Ascending aorta (tissue), 2 donors: Measurements from ENCODE around the gene KIFBP. TPM values are rescaled to one million over a fixed set of nuclear protein-coding genes. Genes with fewer than 3 reads are reported as not detected.

Source experiments
- DNase-seq, 2 donors: peaks; one replicate each; pipeline ENCODE4 v3.0.0-alpha.2; 2019; ENCODE audit warnings: low spot score in 2 of 2
- H3K27ac ChIP-seq, 2 donors: fragments of 200-600 bp; sonication (generic); one replicate each; pipeline ENCODE4 v1.5.1; 2016 to 2017; ENCODE audit warnings: mild to moderate bottlenecking in 1 of 2
- H3K27me3 ChIP-seq: fragments of 200-600 bp; sonication (generic); one replicate; pipeline ENCODE4 v1.5.1; 2017
- H3K36me3 ChIP-seq, 2 donors: fragments of 200-600 bp; sonication (generic); one replicate each; pipeline ENCODE4 v1.5.1; 2016
- H3K4me1 ChIP-seq, 2 donors: fragments of 200-600 bp; sonication (generic); one replicate each; pipeline ENCODE4 v1.5.1; 2016 to 2017; ENCODE audit warnings: mild to moderate bottlenecking in 1 of 2
- H3K4me3 ChIP-seq, 2 donors: fragments of 200-600 bp; sonication (generic); one replicate each; pipeline ENCODE4 v1.5.1; 2016 to 2017; ENCODE audit warnings: mild to moderate bottlenecking in 1 of 2
- H3K9me3 ChIP-seq, 2 donors: fragments of 200-600 bp; sonication (generic); one replicate each; pipeline ENCODE4 v1.5.1; 2016
- CTCF ChIP-seq, 3 experiments: fragments of 200-600 bp in 2 of 3; fragments of 450-650 bp in 1 of 3; sonication (generic) in 2 of 3; IDR thresholded peaks; one replicate each; pipeline ENCODE4 v1.5.1; 2016 to 2019; ENCODE audit warnings: antibody characterized with exemption in 3 of 3, mild to moderate bottlenecking in 1 of 3, moderate library complexity in 1 of 3
- intact Hi-C: fragments of 100-400 bp; cut with DNase I; formaldehyde crosslinking; loops from one replicate; pipeline ENCODE4 v1.15.1; 2023
- total RNA-seq: library from RNA; depleted of rRNA; stranded (reverse); fragments of >200 nt; gene quantifications from one replicate; pipeline ENCODE4 v1.1.0, GENCODE V29; 2016

Gene KIFBP
- total RNA-seq, 1 donor from 2014 or later = 25.3 TPM

DNA sequence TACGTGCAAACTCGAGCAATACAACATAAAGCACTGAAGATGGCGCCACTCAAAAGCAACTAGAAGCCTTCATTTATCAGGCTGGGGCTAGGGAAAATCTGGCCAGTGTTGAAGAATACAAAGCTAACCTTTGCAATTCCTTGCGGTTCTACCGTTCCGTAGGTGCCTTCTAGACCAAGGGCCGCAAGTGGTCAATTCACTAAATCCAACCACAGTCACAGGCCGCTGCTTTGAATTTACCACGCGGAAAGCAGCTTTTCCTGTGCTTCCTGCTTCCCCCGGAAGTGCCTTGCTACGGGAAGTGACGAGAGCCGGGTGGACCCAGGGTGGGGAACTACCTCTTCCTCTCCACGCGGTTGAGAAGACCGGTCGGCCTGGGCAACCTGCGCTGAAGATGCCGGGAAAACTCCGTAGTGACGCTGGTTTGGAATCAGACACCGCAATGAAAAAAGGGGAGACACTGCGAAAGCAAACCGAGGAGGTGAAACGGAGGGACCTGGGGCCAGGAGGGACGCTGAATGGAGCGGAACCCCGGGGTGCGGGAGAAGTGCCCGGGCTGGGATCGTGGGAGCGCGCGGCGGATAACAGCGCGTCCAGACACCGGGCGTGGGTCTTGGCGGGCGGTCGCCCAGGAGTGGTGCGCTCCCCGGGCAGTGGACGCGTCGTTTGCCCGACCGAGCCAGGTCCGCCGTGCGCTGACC is 32.6 kb upstream of the KIFBP start, which contains the start of gene DDX21:
Gene DDX21, plus strand, starts transcription at position 339 of the 701 bp plus-strand sequence. Its CDS starts 56 bp downstream, at position 395.
- Histone ChIP-seq H3K4me3 (peak within 1 kb of the TSS; percentile 84 to 88), H3K9me3 (no peaks in the 10 kb centered on the region), H3K36me3 (peaks cover 8 to 12% of the 10 kb centered on the region in 2 donors), H3K27me3 (no peaks in the 10 kb centered on the region), H3K27ac (peak within 1 kb of the TSS; percentile 85 to 92), H3K4me1 (peaks cover 6 to 17% of the 10 kb centered on the region in 2 donors)
- intact Hi-C loops = loop anchor here (2.0 to 5.0 kb wide), 3 partner anchors 33 to 137 kb away; partner anchors contain the start of genes DDX50 and KIFBP
- peak; percentile 51 to 95 for DNase-seq
- peak; percentile 57 to 72 (median 62) for TF ChIP-seq CTCF (IDR thresholded peaks at IDR 0.05)

GRCh38 chr10:68957284-68957615 is 31.4 kb upstream of the KIFBP start:
- Histone ChIP-seq H3K36me3 (peaks cover 17 to 23% of the 10 kb centered on the region in 2 donors), H3K27me3 (no peaks in the 10 kb centered on the region), H3K9me3 (no peaks in the 10 kb centered on the region), H3K4me1 (peaks cover 6 to 17% of the 10 kb centered on the region in 2 donors), H3K4me3 (peak overlapping the region; percentile 84 to 88), H3K27ac (peak overlapping the region in 1 of 2 donors; percentile 85)
- no peak for DNase-seq
- TF ChIP-seq CTCF (IDR thresholded peaks at IDR 0.05) = no peak
- intact Hi-C loops = loop anchor here (2.0 to 5.0 kb wide), 3 partner anchors 32 to 136 kb away; partner anchors contain the start of genes DDX50 and KIFBP

- no peak for DNase-seq
- Histone ChIP-seq H3K27me3 (no peaks in the 10 kb centered on the region), H3K4me1 (peaks cover 6 to 17% of the 10 kb centered on the region in 2 donors), H3K4me3 (peak overlapping the region in 1 of 2 donors; percentile 84), H3K27ac (peak overlapping the region in 1 of 2 donors; percentile 85), H3K36me3 (peaks cover 21 to 27% of the 10 kb centered on the region in 2 donors), H3K9me3 (no peaks in the 10 kb centered on the region)
- no peak for TF ChIP-seq CTCF (IDR thresholded peaks at IDR 0.05)
- intact Hi-C loops = loop anchor here (2.0 to 5.0 kb wide), 3 partner anchors 31 to 135 kb away; partner anchors contain the start of genes DDX50 and KIFBP
These were observed 30.9 kb upstream of the KIFBP start for GRCh38 chr10:68957654-68958053.

- peaks cover 43 to 50% of the 10 kb centered on the region in 2 donors for H3K36me3 ChIP-seq
- TF ChIP-seq CTCF (IDR thresholded peaks at IDR 0.05) = no peak
- no peak overlapping the region for H3K27ac ChIP-seq
- no peaks in the 10 kb centered on the region for H3K9me3 ChIP-seq
- peaks cover 6 to 17% of the 10 kb centered on the region in 2 donors for H3K4me1 ChIP-seq
- intact Hi-C loops = loop anchor here (5.0 kb wide), 1 partner anchor 58 kb away; the partner anchor contains the start of gene DDX50
- no peaks in the 10 kb centered on the region for H3K27me3 ChIP-seq
- no peak for DNase-seq
- no peak overlapping the region for H3K4me3 ChIP-seq
These were observed 28.7 kb upstream of the KIFBP start for GRCh38 chr10:68959695-68960527.

- no peak overlapping the region for H3K27ac ChIP-seq
- peaks cover 73 to 82% of the 10 kb centered on the region in 2 donors for H3K36me3 ChIP-seq
- H3K27me3 ChIP-seq = no peaks in the 10 kb centered on the region
- H3K4me3 ChIP-seq = no peak overlapping the region
- no peak for TF ChIP-seq CTCF (IDR thresholded peaks at IDR 0.05)
- no peak for DNase-seq
- no peaks in the 10 kb centered on the region for H3K9me3 ChIP-seq
- peaks cover 0 to 2% of the 10 kb centered on the region in 2 donors for H3K4me1 ChIP-seq
- intact Hi-C loops = no loop called here
These were observed 25.5 kb upstream of the KIFBP start for GRCh38 chr10:68963151-68963550.
